HG03571 (cell line): ENCODE results near the gene TMEM62.
A peak's percentile ranks its signal among the peaks of the same experiment; 100 is the strongest.
"Not testable (repeated sequence)": the region's sequence is repeated elsewhere in the genome, so short reads cannot be mapped to it uniquely, and the experiment has no call there.

Source experiments
- ATAC-seq: cut with Tn5 transposase; IDR thresholded peaks from one replicate; pipeline ENCODE4 v1.9.1; 2021; ENCODE audit not compliant: unreplicated experiment

Gene TMEM62

DNA sequence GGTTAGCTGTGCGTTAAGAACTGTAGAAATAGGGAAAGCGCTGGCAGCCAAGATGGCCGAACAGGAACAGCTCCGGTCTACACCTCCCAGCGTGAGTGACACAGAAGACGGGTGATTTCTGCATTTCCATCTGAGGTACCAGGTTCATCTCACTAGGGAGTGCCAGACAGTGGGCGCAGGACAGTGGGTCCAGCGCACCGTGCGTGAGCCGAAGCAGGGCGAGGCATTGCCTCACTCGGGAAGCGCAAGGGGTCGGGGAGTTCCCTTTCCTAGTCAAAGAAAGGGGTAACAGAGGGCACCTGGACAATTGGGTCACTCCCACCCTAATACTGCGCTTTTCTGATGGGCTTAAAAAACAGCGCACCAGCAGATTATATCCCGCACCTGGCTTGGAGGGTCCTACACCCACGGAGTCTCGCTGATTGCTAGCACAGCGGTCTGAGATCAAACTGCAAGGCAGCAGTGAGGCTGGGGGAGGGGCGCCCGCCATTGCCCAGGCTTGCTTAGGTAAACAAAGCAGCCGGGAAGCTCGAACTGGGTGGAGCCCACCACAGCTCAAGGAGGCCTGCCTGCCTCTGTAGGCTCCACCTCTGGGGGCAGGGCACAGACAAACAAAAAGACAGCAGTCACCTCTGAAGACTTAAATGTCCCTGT, 42.4 kb downstream of the TMEM62 start:
- ATAC-seq: not testable (repeated sequence)

DNA sequence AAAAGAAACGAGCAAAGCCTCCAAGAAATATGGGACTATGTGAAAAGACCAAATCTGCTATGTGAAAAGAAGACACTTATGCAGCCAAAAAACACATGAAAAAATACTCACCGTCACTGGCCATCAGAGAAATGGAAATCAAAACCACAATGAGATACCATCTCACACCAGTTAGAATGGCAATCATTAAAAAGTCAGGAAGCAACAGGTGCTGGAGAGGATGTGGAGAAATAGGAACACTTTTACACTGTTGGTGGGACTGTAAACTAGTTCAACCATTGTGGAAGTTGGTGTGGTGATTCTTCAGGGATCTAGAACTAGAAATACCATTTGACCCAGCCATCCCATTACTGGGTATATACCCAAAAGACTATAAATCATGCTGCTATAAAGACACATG, 43.8 kb downstream of the TMEM62 start:
- not testable (repeated sequence) for ATAC-seq

DNA sequence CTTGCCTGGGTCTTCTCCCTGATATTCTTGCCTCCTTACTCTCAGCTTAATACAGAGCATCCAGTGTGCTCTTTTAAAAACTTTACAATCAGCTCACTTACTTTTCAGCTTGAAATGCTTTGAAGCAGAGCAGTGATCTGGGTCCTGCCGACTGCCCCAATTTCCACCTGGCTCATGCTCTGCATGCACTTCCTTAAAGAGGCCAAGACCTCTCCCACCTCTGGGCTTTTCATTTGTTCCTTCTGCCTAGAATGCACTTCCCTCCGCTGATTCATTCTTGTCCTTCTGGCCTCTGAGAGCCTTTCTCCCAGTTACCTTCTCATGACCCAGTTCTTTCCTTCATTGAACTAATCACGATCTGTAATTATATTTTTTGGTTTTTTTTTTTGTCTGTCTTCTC, 49.9 kb downstream of the TMEM62 start:
- ATAC-seq: no peak

DNA sequence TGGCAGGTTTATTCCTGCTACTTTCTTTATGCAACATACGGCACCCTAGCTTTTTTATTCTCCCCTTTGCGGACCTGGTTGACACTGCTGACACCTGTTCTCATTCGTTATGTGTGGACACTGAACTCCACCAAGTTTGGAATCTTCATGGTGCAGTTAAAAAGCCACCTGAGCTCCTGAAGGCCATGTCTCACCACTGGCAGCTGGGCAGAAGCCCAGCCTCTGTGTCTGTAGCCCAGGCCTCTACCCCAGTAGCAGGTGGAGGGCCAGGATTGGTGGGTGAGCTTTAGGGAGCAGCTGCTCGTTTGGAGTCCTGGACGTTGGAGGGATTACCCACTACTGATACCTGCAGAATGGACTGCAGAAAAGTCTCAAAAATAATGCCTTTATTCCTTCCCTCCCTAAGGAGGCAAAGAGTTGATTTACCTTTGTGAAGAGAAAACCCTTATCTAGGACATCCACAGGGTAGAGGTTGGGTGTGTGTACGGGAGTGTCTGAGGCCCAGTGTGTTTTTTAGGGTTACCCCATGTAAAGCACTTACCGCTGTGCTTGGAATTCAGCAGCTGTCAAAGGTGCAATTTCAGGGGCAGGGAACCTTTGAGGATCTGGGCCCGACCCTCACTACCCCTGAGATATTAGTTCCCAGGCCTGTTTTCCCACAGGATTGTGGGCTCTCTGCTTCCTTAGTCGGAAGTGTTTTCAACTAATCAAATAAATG, 51.2 kb downstream of the TMEM62 start:
- ATAC-seq: no peak

DNA sequence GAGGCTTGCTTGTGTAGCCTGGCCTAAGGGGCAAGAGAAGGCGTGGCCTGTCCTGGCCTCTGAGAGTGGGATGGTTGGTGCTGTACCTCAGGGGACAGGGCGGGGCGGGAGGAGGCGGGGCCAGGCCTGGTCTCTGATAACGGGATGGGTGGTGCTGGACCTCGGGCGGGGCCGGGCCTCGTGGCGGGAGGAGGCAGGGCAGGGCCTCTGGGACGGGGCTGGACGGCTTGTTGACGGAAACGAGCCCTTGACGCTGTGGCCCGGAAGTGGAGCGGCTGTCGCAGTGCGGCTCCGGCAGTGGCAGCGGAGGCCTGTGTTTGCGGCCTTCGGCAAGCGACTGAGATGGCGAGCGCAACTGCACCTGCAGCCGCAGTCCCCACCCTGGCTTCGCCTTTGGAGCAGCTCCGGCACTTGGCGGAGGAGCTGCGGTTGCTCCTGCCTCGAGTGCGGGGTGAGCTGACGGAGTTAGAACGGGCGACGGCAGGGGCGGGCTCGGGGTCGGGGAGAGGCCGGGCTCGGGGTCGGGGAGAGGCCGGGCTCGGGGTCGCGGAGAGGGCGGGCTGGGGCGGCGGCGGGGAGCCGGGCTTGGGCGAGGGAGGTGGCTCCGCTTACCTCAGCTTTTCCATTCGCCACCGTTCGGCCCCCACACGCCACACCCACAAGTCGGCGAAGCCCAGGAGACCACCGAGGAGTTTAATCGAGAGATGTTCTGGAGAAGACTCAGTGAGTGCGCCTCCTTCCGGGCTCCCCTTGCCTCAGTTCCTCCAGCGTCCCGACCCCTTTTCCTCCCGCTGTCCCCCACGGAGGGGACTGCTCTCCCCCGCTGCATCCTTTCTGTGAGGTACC, 52.0 kb downstream of the TMEM62 start, which contains the start of gene CCNDBP1:
TSS of gene CCNDBP1 (plus strand) at position 247 of the 846 bp plus-strand sequence. CDS start at position 343, 96 bp downstream.
- peak; percentile 94 for ATAC-seq

DNA sequence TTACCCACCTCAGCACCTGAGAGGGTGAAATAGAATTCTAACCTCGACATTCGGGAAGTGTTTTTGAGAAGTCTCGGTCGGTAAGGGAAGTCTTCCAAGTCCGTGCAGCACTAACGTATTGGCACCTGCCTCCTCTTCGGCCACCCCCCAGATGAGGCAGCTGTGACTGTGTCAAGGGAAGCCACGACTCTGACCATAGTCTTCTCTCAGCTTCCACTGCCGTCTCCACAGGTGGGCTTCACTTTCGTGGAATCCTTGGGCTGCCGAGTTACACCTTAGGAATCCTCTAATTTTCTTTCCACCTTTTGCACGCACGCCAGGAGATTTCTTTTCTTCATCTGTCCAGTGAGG, 52.6 kb downstream of the TMEM62 start:
- no peak for ATAC-seq

DNA sequence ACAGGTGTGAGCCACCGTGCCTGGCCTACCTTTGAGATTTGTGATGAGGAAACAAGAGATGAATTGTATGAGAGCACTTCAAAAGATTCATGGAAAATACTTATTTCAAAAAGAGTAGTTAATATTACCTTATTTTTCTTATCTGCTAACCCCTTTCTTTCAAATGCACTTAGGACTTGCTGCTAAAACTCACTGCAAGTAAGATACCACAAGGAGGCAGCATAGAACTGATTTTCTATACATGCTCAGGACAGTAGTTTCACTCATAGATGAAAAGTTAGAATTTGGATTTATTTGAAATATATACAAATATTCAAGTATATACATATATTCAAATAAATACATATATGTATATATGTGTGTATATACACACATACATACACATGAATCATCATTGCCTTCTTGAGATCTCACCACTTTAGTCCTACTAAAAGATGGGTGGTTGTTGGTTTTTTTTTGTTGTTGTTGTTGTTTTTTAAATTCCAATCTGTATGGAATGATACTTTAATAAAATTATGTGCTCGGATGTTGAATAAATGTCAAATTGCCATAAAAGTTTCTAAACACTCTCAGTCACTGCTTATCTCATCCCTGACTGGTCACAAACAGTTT, 54.3 kb downstream of the TMEM62 start:
- no peak for ATAC-seq

DNA sequence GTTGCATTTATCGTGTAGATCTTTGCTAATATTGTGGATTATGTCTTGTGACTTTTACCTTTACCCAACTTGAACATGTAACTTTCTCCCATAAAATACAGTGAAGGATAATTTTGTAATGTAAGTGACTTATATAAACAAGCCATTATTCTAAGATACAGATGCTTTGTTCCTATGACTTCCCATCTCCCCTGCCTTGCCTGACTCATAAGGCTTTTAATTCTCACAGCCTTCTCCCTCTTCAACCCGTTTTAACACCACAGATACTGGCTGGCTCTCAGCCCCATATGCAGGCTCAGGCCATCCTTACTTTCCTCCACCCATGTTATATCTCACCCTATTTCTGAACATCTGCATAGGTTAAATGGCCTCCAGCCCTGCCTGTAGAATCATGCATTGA, 55.9 kb downstream of the TMEM62 start:
- no peak for ATAC-seq

DNA sequence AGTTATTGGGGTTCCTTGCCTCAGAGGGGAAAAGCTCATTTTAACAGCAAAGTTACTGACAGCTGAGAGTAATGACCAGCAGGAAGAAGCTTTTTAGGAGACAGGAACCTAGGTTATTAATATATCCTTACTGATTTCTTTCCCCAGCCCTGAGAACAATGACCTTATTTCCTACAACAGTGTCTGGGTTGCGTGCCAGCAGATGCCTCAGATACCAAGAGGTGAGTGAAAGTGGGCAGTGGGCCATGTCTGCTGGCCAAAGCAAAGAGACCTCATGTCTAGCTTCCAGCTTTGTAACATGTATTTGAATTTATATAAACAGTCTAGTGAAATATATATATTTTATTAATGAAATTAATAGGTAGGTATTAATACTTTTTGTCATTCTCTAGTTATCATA, 56.8 kb downstream of the TMEM62 start:
- no peak for ATAC-seq

DNA sequence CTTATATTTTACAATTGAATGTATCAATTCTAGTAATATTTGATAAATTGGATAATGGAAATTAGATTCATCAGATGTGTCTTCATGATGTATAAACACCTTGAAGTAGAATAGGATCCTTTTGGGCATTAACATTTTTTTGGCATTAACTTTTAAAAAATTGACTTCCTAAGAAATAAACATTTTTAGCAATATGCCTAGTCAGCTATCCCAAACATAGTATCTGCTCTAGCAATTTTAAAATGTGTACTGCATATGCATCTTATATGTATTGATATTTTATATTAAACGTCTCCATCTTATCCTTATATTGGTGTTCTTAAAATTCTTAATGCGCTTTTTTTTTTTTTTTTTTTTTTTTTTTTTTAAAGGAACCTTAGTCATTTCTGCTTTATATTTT, 60.3 kb downstream of the TMEM62 start:
- no peak for ATAC-seq

DNA sequence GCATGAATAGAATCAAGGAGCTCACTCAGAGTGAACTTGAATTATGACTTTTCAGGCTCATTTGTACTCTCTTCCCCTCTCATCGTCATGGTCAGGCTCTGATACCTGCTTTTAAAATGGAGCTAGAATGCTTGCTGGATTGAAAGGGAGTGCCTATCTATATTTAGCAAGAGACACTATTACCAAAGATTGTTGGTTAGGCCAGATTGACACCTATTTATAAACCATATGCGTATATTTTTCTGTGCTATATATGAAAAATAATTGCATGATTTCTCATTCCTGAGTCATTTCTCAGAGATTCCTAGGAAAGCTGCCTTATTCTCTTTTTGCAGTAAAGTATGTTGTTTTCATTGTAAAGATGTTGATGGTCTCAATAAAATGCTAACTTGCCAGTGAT, 61.4 kb downstream of the TMEM62 start:
- ATAC-seq: no peak

DNA sequence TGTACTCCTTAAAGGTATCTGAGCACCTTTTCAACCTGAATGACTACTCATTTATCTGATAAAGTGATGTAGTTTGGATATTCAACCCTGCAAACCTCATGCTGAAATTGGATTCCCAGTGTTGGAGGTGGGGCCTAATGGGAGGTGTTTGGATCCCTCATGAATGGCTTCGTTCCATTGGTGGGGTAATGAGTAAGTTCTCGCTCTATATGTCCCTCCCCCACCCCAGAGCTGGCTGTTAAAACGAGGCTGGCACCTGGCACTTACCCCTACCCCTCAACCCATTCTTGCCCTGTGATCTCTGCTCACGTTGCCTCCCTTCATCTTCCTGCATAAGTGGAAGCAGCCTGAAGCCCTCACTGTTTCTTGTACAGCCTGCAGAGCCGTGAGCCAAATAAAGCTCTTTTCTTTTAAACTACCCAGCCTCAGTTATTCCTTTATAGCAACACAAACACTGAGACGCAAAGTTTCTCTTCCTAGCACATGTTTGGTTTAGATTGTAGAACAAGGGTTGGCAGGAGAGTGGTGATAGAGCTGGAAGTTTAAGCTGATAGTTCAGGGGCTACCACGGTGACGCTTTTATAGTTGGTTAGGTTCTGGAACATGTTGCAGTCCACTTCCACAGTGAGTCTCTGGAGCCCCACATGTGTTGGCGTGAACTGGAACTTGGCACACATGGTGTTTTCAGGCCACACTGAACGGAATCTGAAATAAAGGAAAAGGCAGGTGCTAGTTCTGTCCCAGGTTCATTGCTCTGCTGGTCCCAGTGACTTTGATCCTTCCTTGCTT, 63.6 kb downstream of the TMEM62 start:
- no peak for ATAC-seq

DNA sequence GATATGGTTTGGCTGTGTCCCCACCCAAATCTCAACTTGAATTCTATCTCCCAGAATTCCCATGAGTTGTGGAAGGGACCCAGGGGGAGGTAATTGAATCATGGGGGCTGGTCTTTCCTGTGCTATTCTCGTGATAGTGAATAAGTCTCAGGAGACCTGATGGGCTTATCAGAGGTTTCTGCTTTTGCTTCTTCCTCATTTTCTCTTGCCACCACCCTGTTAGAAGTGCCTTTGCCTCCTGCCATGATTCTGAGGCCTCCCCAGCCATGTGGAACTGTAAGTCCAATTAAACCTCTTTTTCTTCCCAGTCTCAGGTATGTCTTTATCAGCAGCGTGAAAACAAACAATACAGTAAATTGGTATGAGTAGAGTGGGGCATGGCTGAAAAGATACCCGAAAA, 64.4 kb downstream of the TMEM62 start:
- not testable (repeated sequence) for ATAC-seq

DNA sequence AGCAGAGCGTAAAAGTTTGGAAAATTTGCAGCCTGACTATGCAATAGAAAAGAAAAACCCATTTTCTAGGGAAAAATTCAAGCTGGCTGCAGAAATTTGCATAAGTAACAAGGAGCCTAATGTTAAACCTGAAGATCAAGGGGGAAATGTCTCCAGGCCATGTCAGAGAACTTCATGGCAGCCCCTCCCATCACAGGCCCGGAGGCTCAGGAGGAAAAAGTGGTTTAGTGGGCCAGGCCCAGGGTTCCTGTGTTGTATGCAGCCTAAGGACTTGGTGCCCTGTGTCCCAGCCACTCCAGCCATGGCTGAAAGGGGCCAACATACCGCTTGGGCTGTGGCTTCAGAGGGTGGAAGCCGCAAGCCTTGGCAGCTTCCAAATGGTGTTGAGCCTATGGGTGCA, 65.2 kb downstream of the TMEM62 start:
- not testable (repeated sequence) for ATAC-seq

DNA sequence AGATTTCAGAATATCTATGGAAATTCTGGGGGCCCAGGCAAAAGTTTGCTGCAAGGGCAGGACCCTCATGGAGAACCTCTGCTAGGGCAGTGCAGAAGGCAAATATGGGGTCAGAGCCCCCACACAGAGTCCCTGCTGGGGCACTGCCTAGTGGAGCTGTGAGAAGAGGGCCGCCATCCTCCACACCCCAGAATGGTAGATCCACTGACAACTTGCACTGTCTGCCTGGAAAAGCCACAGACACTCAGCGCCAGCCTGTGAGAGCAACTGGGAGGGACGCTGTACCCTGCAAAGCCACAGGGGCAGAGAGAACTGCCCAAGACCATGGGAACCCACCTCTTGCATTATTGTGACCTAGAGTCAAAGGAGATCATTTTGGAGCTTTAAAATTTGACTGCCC, 65.6 kb downstream of the TMEM62 start:
- ATAC-seq: no peak

DNA sequence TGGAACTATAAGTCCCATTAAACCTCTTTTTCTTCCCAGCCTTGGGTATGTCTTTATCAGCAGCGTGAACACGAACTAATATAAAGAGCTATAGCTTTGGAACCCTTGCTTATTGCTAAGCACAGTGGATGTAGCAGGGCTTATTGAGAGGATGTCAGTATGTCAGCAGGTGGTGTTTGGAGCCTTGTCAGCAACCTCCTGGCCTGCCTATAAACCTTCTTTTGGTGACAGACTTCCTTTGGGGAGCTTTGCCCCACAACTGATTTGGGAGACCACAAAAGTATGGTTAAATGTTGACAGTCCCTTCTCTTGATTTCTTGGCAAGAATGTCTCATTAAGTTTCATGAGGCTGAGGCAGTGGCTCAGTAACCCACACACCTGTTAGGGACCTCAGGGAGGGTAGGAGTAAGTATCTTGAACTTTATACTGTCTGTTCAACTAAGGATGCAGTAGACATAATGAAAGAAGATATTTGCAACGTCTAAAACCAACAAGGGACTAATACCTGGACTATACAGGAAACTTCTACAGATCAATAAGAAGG, 66.6 kb downstream of the TMEM62 start:
- no peak for ATAC-seq

DNA sequence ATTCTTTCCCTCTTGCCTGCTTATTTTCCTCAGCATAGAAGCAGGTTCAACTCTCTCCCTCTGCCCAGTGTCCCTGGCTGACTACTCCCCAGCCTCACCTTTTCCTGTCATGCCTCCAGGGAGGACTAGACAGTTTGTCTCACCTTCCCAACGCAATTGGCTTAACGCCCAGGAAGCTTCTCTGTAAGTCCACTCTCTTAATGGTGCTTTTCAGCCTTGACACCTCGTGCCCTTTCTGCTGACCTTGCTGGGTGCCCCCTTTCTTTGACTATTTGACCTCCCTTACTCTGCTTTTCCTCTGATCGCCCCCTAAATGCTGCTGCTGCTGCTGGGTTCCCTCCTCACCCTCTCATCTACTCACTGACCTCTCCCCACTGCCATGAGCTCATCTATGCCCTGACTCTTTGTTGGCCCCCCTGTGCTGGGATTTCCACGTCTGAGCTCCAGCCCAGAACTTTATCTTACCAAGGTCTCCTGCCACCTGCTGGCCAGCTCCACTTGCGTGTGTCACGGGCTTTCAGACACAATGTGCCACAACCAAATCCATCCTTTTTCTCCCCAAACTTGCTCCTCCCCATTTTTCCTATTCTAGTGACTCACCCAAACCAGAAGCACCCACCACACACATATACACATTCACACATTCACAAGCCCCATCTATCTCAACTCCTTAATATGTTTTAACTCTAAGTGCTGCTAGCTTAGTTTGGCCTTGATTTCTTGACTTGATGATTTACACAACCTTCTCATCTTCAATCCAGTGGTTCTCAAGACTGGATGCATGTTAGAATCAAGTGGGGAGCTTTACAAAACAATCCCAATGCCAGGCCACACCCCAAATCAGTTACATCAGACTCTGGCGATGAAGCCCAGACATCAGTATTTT, 70.9 kb downstream of the TMEM62 start:
- ATAC-seq: no peak

DNA sequence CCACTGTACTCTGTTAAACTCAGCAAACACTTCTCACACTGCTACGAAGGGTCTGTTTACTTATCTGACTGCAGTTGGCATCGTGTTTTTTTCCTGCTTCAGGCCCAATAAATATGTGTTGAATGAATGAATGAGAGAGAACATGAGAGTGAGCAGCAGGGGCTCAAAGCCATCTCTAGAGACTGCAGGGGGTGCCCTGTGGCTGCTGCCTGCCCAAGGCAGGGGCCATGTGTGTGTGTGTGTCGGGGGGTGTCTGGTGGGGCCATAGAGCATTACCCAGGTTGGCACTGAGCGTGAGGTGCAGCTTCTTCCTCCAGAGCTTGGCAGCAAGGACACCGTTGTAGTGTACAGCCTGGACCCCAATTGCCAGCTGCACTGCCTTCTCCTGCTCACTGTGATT, 72.7 kb downstream of the TMEM62 start:
- ATAC-seq: no peak

DNA sequence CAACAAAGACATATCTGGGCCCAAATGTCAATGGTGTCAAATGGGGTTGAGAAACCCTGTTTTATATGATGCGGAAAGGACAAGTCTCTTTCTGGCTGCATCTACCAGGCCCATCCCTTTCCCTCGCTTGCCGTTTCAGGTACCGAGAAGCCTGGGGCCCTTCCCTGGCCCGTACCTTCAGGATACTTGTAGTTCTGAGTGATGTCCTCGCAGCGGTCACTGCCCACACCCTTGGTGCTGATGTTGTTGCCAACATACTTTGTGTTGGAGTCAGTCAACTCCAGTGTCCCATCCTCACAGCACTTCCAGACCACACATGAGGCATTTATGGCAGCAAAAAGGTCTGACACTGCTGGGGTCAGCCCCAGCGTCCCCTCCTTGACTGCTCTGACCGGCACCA, 73.6 kb downstream of the TMEM62 start:
- ATAC-seq: no peak
